Stimulated activated CD8-positive, alpha-beta memory T cell treated with anti-CD3 and anti-CD28 coated beads, Interleukin-7, amount 100 ng/mL, for 1 hour (primary cell): Measurements from ENCODE around the gene CARHSP1.
"Not testable (repeated sequence)": the region's sequence is repeated elsewhere in the genome, so short reads cannot be mapped to it uniquely, and the experiment has no call there.

Experiments
- DNase-seq, 2 donors: peaks; one replicate each; pipeline ENCODE4 v3.0.0-alpha.2; 2020; ENCODE audit warnings: low read depth in 2 of 2

The CARHSP1 gene

DNA sequence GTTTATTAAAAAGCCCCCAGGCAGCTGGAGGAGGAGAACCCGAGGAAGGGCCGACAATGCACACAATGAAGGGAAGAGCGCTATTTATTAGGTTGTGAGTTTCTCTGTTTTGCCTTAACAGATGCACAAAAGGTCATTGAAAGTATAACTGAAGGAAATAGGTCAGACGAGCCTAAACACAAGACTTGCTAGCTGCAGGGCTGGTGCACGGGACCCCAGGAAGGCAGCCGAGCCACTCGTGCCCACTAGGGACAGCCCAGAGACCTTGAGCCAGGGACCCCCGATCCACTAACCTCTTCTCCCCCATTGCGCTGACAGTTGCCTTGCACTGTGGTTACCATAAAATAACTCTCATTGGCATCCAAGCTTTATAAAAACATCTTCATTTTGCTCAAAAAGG lies 24.6 kb upstream of the CARHSP1 start:
- no peak for DNase-seq

DNA sequence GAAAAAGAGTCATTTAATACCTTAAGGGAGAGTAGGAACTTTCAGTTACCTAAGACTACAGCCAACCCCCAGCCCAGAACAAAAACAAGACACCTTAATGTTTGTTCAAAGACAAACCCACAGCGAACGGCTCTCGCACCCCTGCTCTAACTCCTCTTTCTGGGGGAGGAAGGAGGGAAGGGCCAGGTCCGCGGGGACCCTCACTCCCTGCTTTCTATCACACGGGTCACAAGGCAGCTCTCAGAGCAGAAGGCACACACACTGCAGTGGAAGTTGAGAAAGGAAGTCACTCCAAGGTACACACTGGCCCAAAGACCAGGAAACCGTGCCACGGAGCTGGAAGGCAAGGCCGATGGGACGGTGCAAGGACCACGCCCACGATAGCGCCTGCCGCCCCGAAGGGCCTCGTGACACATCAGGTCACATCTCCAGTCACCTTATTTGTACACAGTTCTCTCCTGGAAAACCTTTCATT lies 23.3 kb upstream of the CARHSP1 start:
- no peak for DNase-seq

DNA sequence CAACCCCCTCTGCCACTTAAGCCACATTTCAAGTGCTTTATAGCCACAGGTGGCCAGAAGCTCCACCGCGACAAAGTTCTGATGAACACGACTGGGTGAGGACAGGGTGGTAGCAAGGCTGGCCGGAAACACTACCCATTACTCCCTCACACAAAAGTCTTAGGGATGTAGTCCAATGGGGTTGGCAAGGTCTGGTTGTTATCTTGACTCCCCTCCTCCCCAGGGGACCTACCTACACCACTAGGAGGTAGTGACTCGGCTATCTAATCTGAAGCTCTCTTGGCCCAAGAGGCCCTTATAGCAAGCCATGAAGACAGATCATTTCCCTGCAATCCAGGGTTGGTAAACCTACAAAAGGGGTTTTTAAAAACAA lies 21.7 kb upstream of the CARHSP1 start:
- no peak for DNase-seq

DNA sequence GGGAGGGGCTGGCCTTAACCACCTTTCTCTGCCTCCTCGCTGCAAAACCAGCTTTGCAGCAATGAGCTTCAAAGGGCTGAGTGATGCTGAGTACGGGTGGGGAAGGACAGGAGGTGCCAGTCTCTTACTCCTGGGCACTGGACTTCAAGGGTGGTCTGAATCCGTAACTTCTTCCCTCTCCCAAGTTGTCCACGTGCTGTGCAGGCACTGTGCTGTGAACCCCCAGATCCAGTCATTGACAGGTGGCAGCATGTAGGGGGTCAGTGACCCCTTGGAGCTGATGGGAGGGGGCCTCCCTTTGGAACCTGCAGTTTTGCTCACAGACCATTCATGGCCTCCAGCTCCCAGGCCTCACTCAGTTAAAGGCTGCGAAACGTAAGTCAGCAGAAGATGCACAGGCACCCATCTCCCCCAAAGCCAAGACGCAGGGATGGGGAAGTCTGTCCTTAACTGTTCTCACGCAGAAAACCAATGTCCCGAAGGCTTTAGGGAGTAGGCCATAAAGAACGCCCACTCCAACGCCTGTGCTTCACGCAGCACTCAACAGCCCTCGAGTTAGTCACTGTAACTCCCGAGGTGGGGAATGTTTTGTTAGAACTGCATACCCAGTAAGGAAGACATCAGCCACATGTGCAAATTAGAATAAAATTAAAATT lies 21.2 kb upstream of the CARHSP1 start:
- DNase-seq = no peak

DNA sequence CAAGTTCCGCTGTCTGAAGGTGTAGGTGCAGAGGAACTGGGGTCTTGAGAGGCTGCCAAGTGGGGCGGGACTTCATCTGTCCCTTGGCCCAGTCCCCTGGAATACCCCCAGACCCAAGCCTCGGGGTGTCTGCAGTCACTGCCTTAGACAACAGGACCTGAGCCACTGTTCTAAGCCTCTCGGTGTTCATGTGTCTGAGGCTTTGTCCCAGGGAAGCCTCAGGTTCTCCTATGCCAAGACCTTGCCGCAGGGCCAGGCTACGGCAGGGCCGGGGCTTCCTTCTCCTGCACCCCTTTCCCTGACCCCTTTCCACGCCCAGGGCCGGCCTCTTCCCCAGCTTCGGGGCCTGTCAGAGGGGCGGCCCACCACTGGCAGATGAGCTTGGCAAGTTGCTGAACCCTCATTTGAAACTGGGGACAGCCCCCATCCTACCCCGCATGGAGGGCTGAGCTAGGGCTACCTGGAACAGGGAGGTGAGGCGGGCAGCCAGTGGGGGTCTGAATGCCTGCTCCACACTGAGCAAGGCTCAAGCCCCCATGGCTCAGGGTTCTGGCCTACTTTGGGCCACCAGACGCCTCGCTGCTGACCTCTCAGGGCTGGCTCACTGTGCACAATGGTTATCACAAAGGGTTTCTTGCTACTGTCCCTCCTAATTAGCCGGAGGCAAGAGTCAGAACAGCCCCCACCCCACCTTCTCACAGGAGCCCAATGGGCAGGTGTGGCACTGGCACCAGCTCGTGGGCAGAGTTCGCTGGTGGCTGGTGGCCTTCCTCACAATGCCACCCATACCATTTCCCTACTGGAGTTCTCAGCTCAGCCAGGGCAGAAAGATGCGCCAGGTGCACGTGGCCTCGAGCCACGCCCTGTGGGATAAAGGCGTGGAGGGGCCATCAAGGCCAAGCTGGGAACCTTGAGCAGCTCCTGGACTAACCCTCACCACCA lies 20.4 kb upstream of the CARHSP1 start:
- no peak for DNase-seq

DNA sequence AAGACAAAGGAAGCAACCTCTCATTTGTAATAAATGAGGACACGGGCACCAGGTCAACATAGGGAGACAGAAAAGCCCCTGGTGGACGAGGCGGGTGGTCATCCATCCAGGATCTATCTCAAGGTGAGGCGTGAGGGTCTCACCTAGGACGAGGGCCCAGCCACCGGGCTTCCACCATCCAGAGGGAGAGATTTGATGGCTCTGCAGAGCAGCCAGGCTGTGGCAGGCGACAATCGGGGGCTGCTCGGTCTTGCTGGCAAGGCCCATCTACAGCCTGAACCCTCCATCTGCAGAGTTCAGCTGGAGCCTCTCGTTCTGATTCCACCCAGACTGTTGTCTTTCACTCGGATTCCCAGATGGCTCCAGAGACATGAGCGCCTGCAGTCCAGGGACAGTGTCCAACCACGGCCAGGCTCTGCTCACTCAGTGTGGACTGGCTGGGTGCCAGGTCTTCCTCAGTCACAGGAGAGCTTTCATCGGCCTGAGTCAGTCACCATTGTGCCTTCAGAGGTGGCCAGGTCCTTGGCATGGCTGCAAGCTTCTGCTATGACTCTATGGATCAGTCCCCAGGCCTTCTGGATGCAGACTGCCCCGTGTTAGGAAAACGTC lies 19.2 kb upstream of the CARHSP1 start:
- no peak for DNase-seq

DNA sequence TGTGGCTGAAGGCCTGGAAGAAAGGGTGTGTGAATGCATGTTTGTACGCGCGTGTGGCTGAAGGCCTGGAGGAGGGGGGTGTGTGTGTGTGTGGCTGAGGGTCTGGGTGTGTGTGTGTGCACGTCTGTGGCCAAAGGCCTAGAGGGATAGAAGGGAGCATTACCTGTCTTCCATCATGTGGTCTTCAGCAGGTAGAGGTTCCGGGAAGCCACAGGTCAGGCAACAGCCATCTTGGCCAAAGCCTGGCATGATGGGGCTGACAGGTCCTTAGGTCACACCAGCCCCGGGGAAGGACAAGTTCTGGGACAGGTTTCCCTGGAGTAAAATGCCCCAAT lies 18.6 kb upstream of the CARHSP1 start:
- no peak for DNase-seq

DNA sequence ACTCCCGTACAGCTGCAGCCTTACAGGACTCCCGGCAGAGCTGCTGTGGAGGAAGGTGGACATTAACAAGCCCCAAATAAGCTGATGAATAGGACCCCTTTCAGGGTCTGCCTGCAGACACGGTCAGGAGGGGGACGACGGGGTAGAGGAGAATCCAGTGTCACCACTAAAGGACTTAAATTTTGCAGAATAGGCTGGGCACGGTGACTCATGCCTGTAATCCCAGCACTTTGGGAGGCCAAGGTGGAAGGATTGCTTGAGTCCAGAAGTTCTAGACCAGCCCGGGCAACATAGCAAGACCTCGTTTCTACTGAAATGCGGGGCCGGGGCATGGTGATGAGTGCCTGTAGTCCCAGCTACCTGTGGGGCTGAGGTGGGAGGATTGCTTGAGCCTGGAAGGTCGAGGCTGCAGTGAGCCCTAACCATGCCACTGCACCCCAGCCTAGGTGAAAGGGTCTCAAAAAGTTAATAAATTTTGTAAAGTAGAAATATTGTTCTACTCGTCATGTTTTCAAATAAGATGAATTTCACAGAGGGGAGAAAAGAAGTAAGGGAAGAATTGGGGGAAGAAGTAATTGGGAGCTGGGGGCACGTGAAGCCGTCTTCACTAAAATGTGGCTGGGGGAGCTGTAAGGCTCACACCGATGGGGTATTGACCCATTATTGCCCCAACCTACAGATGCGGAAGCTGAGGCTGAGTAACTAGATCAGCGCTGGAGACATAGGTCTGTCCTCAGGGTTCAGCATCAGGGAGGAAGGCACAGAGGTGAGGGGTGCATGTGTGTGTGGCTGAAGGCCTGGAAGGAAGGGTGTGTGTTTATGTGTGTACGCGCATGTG lies 18.0 kb upstream of the CARHSP1 start:
- DNase-seq = no peak

DNA sequence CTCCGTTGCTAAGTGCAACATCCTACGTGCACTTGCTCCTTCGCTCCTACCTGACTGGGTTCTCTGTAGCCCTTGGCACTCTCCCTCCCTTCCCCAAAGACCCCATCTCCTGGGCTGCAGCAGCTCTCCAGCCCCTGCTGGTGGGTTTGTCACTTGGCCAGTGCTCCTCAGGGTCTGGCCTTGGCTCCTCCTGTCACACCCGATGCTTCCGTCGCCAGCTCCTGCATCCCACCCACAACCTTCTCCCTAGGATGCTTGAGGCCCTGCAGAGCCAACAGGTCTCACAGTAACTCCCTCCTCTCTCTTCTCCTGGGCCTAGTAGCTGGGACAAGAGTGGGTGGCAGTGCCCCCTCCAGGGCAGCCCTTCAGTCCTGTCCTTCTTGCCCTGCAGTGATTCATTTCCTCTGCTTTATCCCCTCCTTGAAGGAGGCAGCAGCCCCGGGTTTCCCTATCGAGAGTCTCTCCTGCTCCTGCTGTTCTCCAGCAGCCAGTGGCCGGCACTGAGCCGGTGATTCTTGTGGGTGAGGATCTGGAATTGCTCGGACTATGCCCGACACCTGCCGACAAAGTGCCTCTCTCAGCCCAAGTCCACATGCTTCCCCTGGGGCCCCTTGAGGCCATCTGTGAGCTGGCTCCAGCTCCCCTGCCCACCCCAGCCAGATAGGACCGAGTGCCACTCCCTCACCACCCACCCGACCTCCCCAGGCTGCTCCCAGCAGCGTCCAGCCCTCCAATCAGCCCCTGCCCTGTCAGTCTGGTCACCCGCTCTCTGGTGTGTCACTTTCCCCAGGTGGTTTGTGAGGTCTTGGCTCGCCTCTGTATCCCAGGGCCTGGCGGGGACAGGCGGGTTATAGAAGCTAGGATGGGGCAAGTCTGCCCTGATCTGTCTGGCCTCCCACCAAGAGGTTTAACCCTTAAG lies 17.1 kb upstream of the CARHSP1 start:
- DNase-seq = no peak

DNA sequence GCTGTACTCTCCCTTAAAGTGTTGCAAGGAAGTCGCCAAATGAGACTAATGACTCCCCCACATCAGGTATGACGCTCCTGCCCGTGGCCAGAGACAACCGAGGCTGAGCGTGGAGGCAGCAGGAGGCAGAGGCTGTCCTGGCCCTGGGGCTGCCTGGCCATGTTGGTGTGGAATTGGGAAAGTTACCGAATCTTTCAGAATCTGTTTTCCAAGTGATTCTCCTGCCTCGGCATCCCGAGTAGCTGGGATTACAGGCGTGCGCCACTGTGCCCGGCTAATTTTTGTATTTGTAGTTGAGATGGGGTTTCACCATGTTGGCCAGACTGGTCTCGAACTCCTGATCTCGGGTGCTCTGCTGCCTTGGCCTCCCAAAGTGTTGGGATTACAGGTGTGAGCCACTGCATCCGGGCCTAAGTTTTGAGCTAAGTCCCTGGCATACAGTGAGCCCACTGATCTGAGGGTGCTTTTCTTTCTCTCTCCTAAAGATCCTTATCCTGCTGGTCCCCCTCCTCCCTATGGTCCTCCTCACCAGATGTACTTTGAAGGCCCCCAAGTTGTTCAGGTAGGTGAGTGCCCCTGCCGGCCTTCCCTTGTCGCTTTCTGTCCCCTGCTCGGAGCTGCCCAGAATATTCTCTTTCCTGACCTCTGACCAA lies 14.0 kb upstream of the CARHSP1 start:
- DNase-seq = no peak

DNA sequence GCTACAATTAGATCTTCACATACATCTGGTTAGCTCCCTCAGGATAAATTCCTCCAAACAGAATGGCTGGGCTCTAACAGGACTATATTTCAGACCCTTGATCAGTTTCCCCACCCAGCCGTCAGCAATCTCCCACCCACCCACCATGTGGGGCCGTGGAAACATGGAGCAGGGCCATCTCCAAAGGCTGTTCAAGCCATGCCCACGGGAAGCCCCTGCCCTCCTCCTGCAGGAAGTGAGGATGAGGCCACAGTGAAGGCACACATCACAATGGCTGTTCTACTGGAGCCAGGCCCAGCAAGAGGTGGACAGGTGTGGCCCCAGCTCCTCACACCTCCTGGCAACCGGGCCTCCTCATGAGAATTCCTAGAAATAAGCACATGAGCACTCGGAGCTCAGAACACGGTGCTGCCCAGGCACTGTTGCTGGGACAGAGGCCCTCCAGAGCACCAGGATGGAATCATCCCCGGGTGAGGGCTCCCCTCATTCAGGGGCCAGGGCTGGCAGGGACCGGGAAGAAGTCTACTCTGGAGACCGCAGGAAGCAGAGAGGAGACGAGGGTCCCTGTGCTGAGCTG lies 13.3 kb upstream of the CARHSP1 start, which contains the start of gene LITAFD:
LITAFD (plus strand) TSS at position 311 of the 577 bp plus-strand sequence. CDS start 2,005 bp downstream, outside the sequence.
- DNase-seq = no peak

DNA sequence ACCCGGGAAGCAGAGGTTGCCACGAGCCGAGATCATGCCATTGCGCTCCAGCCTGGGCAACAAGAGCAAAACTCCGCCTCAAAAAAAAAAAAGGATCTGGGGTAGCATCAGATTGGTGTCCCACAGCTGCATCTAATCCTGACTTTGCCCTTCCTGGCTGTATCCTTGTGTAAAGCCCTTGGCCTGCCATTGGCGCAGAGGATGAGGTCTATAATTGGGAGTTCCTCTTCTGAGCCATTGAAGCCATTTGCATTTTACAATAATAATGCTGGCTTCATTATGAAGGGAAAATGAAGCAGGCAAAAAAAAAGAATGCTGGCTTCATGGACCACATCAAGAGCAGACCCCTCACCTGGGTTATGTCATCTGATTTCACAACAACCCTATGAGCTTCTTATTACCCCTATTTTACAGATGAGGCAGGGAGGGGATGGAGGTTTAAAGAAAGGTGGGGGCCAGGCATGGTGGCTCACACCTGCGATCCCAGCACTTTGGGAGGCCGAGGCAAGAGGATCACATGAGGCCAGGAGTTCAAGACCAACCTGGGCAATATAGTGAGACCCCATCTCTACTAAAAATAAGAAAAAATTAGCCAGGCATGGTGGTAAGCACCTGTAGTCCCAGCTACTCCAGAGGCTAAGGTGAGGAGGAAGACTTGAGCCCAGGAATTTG lies 12.2 kb upstream of the CARHSP1 start:
- no peak for DNase-seq

DNA sequence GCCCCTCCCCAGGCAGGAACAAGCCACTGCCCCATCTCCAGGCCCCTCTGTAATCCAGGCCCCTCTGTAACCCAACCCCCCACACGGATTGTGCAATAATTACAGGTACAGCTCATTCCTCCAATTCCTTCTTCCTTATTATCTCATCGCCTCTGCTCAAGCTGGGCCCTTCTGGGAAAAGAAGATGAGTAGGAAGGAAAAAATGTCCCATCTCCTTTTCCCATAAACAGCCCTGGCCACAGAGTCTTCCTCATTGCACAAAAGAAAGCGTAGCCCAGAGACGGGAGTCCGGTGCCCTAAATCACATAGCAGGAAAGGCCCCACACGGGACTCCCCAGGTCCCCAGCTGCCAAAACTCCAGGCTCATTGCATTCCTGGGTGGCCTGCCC lies 9.7 kb upstream of the CARHSP1 start:
- no peak for DNase-seq

DNA sequence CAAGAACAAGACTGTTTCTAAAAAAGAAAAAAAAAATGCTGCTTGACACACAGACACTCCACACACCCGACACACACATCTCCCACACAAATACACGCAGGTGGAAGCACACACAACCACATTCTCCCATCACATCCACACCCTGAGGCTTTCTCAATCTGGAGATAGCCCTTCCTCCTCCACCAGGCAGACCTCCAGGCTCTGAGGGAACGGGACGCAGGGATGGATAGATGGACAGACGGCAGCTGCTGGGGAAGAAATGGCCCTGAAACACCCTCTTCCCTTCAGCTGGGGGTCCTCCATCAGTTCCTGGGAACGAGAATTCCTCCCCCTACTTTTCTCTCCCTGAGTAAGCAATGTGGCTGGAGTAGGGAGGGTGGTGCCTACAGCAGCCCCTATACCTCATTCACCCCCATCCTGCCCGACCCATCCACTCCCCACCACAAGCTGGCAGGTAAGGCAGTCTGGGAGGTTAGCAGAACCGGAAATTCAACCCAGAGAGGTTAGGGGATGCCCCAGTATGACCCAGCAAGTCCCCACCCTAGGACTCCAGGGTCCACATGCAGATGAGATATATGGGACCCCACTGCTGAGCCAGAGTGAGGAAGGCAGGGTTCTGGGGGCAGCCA lies 9.2 kb upstream of the CARHSP1 start:
- DNase-seq = no peak

DNA sequence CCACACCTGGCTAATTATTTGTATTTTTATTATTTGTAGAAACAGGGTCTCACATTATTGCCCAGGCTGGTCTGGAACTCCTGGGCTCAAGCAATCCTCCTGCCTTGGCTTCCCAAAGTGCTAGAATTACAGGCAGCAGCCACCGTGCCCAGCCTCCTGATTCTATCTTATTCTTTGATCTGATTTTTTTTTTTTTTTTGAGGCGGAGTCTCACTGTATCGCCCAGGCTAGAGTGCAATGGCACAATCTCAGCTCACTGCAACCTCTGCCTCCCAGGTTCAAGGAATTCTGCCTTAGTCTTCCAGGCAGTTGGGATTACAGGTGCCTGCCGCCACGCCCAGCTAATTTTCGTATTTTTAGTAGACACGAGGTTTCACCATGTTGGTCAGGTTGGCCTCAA lies 6.5 kb upstream of the CARHSP1 start:
- not testable (repeated sequence) for DNase-seq

DNA sequence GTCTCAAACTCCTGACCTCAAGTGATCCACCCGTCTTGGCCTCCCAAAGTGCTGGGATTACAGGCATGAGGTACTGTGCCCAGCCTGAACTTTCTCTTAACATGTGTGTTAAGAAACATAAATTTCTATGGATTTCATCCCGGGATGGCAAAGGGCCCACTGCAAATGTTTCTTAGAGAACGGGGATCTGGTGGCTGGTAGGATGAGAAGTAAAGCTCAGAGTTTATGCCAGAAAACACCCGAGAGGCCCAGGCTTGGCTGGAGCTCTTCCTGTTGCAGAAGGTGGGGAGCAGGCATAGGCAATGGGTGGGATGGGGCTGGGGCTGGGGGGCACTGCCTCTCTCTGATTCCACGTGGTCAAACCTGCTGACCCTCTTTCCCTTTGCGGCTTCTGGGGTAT lies 5.6 kb upstream of the CARHSP1 start:
- no peak for DNase-seq

DNA sequence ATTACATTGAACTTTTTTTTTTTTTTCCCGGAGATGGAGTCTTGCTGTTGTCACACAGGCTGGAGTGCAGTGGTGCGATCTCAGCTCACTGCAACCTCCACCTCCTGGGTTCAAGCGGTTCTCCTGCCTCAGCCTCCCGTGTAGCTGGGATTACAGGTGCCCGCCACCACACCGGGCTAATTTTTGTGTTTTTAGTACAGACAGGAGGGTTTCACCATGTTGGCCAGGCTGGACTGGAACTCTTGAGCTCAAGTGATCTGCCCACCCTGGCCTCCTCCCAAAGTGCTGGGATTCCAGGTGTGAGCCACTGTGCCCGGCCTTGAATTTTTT lies 5.0 kb upstream of the CARHSP1 start:
- not testable (repeated sequence) for DNase-seq

DNA sequence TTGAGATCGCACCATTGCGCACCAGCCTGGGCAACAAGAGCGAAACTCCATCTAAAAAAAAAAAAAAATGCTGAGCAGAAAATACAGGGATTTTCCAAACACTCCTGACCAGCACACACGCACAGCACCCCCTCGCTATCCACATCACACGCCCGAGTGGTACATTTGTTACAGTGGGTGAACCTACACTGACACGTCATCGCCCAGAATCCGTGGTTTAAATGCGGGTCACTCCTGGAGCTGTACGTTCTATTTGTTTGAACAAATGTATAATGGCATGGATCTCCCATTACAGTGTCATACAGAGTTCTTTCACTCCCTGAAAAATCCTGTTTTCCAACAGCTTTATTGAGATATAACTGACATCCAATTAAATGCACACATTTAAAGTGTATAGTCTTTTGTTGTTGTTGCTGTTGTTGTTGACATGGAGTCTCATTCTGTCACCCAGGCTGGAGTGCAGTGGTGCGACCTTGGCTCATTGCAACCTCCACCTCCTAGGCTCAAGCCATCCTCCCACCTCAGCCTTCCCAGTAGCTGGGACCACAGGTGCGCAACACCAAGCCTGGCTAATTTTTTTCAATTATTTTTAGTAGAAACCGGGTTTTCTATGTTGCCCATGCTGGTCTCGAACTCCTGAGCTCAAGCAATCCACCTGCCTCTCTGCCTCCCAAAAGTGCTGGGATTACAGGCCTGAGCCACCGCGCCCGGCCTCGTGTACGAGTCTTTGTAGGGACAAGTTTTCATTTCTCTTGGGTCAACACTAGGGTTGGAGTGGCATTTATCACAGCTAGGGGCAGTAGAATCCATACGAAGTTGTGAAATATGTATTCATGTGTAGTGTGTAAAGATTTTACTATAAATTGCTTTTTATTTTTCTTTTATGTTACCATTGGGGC lies 4.4 kb upstream of the CARHSP1 start:
- DNase-seq = no peak
